ENCODE data around the gene EEF1AKMT2.
"Not testable (repeated sequence)": the region's sequence is repeated elsewhere in the genome, so short reads cannot be mapped to it uniquely, and the experiment has no call there.

DNA sequence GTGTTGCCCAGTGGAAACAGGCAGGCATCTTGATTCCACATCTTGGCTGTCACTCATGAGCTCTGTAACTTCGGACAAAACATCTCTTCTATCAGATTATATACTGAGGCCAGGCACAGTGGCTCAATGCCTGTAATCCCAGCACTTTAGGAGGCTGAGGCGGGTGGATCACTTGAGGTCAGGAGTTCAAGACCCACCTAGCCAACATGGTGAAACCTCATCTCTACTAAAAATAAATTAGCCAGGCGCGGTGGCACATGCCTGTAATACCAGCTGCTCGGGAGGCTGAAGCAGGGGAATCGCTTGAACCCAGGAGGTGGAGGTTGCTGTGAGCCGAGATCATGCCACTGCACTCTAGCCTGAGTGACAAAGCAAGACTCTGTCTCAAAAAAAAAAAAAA lies 33.2 kb upstream of the EEF1AKMT2 start:
- TF ChIP-seq, protein P1, sequence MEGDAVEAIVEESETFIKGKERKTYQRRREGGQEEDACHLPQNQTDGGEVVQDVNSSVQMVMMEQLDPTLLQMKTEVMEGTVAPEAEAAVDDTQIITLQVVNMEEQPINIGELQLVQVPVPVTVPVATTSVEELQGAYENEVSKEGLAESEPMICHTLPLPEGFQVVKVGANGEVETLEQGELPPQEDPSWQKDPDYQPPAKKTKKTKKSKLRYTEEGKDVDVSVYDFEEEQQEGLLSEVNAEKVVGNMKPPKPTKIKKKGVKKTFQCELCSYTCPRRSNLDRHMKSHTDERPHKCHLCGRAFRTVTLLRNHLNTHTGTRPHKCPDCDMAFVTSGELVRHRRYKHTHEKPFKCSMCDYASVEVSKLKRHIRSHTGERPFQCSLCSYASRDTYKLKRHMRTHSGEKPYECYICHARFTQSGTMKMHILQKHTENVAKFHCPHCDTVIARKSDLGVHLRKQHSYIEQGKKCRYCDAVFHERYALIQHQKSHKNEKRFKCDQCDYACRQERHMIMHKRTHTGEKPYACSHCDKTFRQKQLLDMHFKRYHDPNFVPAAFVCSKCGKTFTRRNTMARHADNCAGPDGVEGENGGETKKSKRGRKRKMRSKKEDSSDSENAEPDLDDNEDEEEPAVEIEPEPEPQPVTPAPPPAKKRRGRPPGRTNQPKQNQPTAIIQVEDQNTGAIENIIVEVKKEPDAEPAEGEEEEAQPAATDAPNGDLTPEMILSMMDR (IDR thresholded peaks at IDR 0.05), result not testable (repeated sequence)
- not testable (repeated sequence) for TF ChIP-seq POLR2A (IDR thresholded peaks at IDR 0.05); POLR2AphosphoS5 (IDR thresholded peaks at IDR 0.05; ENCODE audit: insufficient read depth in 1 of 2, low read depth in 1 of 2)

Measured in vagina (tissue), 2 donors.